ENCODE measurements around the gene ITPR1. TPM values are rescaled to one million over a fixed set of nuclear protein-coding genes. Genes with fewer than 3 reads are reported as not detected.
A peak's percentile ranks its signal among the peaks of the same experiment; 100 is the strongest.

The ITPR1 gene
- total RNA-seq, 1 donor from 2014 or later, result 53.1 TPM

DNA sequence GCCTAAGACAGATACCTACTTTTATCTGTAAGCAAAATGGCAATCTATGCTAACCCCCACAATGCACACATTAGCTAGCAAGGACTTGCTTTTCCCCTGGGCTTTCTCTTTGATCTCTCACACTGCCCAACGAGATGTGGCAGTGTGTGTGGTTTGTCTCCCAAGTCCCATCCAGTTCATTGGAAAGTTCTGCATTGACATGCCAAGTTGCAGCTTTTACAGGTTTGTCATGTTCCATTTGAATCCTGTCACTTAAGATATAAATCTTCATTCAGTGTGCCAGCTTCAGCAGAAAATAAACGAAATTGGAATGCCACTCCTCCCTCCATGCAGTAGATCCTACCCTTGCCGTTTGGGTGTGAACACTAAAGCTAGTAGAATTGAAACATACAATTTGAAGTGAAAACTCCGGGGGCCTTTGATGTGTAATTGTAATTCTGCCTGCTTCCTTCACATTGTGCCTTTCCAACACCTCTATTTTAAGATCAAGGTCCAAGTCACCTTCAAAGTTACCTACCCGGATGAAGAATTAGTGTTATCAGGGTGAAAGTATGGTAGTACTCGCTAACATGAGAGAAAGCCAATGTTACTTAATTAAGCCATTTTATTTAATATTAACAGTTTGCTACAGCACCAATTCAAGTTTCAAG lies 355.2 kb downstream of the ITPR1 start:
- Mint-ChIP-seq H3K27me3 (ENCODE audit: unreplicated experiment) (peaks cover 1% of the 10 kb centered on the region), H3K36me3 (ENCODE audit: low read depth, unreplicated experiment) (no peaks in the 10 kb centered on the region), H3K9me3 (ENCODE audit: unreplicated experiment) (no peaks in the 10 kb centered on the region), H3K27ac (ENCODE audit: unreplicated experiment) (no peak overlapping the region), H3K4me3 (ENCODE audit: unreplicated experiment) (no peak overlapping the region), H3K4me1 (ENCODE audit: unreplicated experiment) (peaks cover 6% of the 10 kb centered on the region)
- no peak for TF ChIP-seq CTCF (IDR thresholded peaks at IDR 0.05; ENCODE audit: unreplicated experiment)
- DNase-seq (ENCODE audit: low spot score), result no peak

DNA sequence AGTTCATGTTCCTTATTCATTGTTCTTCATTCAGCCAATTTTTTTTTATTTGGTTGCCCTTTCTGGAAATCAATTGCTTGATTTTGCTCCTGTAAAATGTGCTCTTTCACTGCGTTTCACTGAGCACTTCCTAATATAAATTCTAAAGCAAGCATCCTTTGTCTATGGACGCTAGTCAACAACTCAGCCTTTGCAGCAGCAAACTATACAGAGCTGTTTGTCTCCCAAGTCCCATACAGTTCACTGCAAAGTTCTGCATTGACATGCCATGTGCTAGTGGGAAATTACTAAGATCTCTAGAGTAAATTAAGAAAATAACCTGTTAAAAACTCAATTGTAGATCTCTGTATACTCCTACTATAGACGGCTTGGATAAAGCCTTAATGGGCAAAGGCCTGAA lies 356.0 kb downstream of the ITPR1 start:
- Mint-ChIP-seq H3K27me3 (ENCODE audit: unreplicated experiment) (peaks cover 1% of the 10 kb centered on the region), H3K9me3 (ENCODE audit: unreplicated experiment) (no peaks in the 10 kb centered on the region), H3K4me1 (ENCODE audit: unreplicated experiment) (peaks cover 13% of the 10 kb centered on the region), H3K4me3 (ENCODE audit: unreplicated experiment) (no peak overlapping the region), H3K27ac (ENCODE audit: unreplicated experiment) (no peak overlapping the region), H3K36me3 (ENCODE audit: low read depth, unreplicated experiment) (no peaks in the 10 kb centered on the region)
- no peak for DNase-seq (ENCODE audit: low spot score)
- TF ChIP-seq CTCF (IDR thresholded peaks at IDR 0.05; ENCODE audit: unreplicated experiment), result no peak

- H3K36me3 Mint-ChIP-seq (ENCODE audit: low read depth, unreplicated experiment), result no peaks in the 10 kb centered on the region
- no peak overlapping the region for H3K4me3 Mint-ChIP-seq (ENCODE audit: unreplicated experiment)
- no peak for DNase-seq (ENCODE audit: low spot score)
- TF ChIP-seq CTCF (IDR thresholded peaks at IDR 0.05; ENCODE audit: unreplicated experiment), result no peak
- H3K27me3 Mint-ChIP-seq (ENCODE audit: unreplicated experiment), result peaks cover 1% of the 10 kb centered on the region
- H3K4me1 Mint-ChIP-seq (ENCODE audit: unreplicated experiment), result peaks cover 13% of the 10 kb centered on the region
- no peak overlapping the region for H3K27ac Mint-ChIP-seq (ENCODE audit: unreplicated experiment)
- no peaks in the 10 kb centered on the region for H3K9me3 Mint-ChIP-seq (ENCODE audit: unreplicated experiment)
Observed at GRCh38 chr3:4849739-4850138, 356.6 kb downstream of the ITPR1 start.

DNA sequence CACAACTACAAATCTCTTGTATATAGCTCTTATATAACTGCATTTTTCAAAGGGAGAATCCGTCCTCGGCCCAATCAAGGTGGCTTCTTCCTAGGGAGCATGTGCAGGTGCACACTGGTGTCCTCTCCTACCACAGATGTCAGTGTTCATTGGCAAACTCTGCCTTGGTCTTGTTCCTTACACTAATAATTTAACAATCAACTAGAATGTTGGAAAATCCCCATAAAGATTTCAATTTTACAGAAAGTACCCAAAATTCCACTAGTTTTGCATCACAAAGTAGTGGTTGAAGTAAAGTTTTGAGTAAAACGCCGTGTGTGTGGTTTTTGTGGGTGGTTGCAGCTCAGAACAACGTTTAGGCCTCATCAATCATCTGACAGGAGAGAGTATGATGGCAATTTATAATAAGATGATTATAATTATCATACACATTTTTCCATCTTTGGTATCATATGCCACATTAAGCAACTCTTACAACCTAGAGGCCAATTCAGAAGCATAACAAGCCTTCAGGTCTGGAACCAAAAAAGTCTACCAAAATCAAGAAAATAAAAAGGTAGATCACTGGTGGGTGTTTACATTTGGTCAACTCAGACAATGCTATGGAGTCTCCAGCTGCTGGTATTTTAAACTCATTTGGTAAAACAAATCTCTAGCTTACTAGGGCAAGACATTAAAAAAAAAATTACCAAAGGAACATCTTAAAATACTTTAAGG lies 357.2 kb downstream of the ITPR1 start:
- no peak for DNase-seq (ENCODE audit: low spot score)
- H3K27ac Mint-ChIP-seq (ENCODE audit: unreplicated experiment), result no peak overlapping the region
- no peaks in the 10 kb centered on the region for H3K9me3 Mint-ChIP-seq (ENCODE audit: unreplicated experiment)
- H3K4me3 Mint-ChIP-seq (ENCODE audit: unreplicated experiment), result no peak overlapping the region
- no peak for TF ChIP-seq CTCF (IDR thresholded peaks at IDR 0.05; ENCODE audit: unreplicated experiment)
- H3K4me1 Mint-ChIP-seq (ENCODE audit: unreplicated experiment), result peaks cover 13% of the 10 kb centered on the region
- H3K36me3 Mint-ChIP-seq (ENCODE audit: low read depth, unreplicated experiment), result no peaks in the 10 kb centered on the region
- H3K27me3 Mint-ChIP-seq (ENCODE audit: unreplicated experiment), result peaks cover 1% of the 10 kb centered on the region

GRCh38 chr3:4850928-4851265 lies 357.7 kb downstream of the ITPR1 start:
- no peaks in the 10 kb centered on the region for H3K9me3 Mint-ChIP-seq (ENCODE audit: unreplicated experiment)
- H3K27me3 Mint-ChIP-seq (ENCODE audit: unreplicated experiment), result peaks cover 1% of the 10 kb centered on the region
- TF ChIP-seq CTCF (IDR thresholded peaks at IDR 0.05; ENCODE audit: unreplicated experiment), result no peak
- H3K27ac Mint-ChIP-seq (ENCODE audit: unreplicated experiment), result peak overlapping the region; percentile 63
- H3K4me3 Mint-ChIP-seq (ENCODE audit: unreplicated experiment), result no peak overlapping the region
- DNase-seq (ENCODE audit: low spot score), result no peak
- H3K36me3 Mint-ChIP-seq (ENCODE audit: low read depth, unreplicated experiment), result no peaks in the 10 kb centered on the region
- H3K4me1 Mint-ChIP-seq (ENCODE audit: unreplicated experiment), result peaks cover 14% of the 10 kb centered on the region
